ENCODE results near the gene DIDO1.

DIDO1 gene

DNA sequence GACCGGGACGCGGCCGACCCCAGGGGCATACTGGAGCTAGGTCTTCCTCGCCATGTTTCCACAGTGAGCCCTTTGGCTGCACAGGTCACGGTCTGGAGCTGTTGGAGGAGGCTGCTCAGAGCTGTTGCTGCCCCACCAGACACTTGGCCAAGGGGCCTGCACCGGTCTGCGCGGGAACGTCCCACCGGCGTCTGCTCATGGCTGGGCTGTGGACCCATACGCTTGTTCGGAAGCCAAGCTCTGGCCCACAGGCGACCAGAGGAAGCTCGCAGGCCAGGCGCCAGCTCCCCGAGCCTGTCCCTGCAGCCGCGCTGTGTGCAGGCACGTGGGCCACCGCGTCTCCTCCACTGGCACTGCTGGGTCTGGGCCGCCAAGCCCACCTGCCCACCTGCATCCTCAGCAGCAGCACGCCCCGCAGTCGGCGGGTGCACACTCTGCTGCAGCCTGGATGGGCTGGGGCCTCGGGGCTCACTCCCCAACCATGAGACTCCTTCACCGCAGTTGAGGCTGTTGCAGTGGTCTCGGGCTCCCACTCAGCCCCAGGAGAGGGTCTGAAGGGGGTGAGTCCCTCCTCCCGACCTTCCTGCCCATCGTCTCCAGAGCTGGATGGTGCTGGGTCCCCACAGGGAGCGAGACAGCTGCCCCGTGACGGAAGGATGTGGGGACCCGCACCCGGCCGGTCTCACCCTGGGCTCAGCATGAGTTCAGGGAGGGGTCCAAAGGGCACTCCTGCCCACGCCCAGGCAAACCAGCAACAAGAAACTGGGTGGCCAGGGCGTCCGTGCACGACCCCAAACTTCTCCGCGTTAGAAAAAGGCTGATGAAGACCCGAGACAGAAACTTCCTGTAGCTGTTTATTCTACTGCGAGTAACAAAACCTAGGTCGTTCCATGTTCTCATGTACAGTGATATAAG lies 49.1 kb downstream of the DIDO1 start:
- peak overlapping the region; percentile 6 for H4K12ac ChIP-seq (ENCODE audit: low read depth, low read length)
- no peaks in the 10 kb centered on the region for H3K79me1 ChIP-seq (ENCODE audit: low read length)
- no peak overlapping the region for H3K4me2 ChIP-seq (ENCODE audit: low read length)
- H4K8ac ChIP-seq (ENCODE audit: low read depth, low read length), result no peak overlapping the region
- H3K9ac ChIP-seq (ENCODE audit: low read length), result no peak overlapping the region
- peaks cover 2% of the 10 kb centered on the region for H3K9me3 ChIP-seq (ENCODE audit: insufficient read depth, low read depth, low read length)
- H4K91ac ChIP-seq (ENCODE audit: low read depth, low read length), result no peak overlapping the region
- peaks cover 35 to 36% of the 10 kb centered on the region in 2 experiments for H3K36me3 ChIP-seq (ENCODE audit: control insufficient read depth in 1 of 2, insufficient read depth in 2 of 2, low read length in 2 of 2)
- no peak overlapping the region for H3K4ac ChIP-seq (ENCODE audit: low read depth, low read length)
- no CpG with 5 or more reads among the region's 48 CpGs for WGBS (ENCODE audit: extremely low coverage, insufficient coverage, insufficient read length)
- H2AFZ ChIP-seq (ENCODE audit: insufficient read depth, low read length, poor library complexity), result no peak overlapping the region
- no peak overlapping the region for H2BK120ac ChIP-seq (ENCODE audit: insufficient read depth, low read length, poor library complexity)
- H3K4me1 ChIP-seq (ENCODE audit: control insufficient read depth in 1 of 2, insufficient read depth in 2 of 2, low read length in 2 of 2), result peaks cover 4 to 7% of the 10 kb centered on the region in 2 experiments
- no peak overlapping the region for H3K23ac ChIP-seq (ENCODE audit: low read length)
- no peak overlapping the region for H2BK5ac ChIP-seq (ENCODE audit: low read depth, low read length, poor library complexity)
- H3K27me3 ChIP-seq (ENCODE audit: insufficient read depth, low read length), result no peaks in the 10 kb centered on the region
- no peak overlapping the region for H3K14ac ChIP-seq (ENCODE audit: low read length)
- H3K18ac ChIP-seq (ENCODE audit: low read length), result no peak overlapping the region
- H3K4me3 ChIP-seq (ENCODE audit: low read depth, low read length), result no peak overlapping the region
- no peak overlapping the region for H3K27ac ChIP-seq (ENCODE audit: low read depth, low read length)
- H2BK12ac ChIP-seq (ENCODE audit: low read length), result no peak overlapping the region
- DNase-seq, result no peak
- H2AK5ac ChIP-seq (ENCODE audit: low read length), result no peak overlapping the region
- no peaks in the 10 kb centered on the region for H3K79me2 ChIP-seq (ENCODE audit: control insufficient read depth, insufficient read depth, low read length, poor library complexity)

GRCh38 chr20:62876501-62876901 lies 49.8 kb downstream of the DIDO1 start:
- no CpG with 5 or more reads among the region's 13 CpGs for WGBS (ENCODE audit: extremely low coverage, insufficient coverage, insufficient read length)
- peaks cover 2% of the 10 kb centered on the region for H3K9me3 ChIP-seq (ENCODE audit: insufficient read depth, low read depth, low read length)
- H3K4me2 ChIP-seq (ENCODE audit: low read length), result no peak overlapping the region
- no peaks in the 10 kb centered on the region for H3K79me2 ChIP-seq (ENCODE audit: control insufficient read depth, insufficient read depth, low read length, poor library complexity)
- H3K14ac ChIP-seq (ENCODE audit: low read length), result no peak overlapping the region
- H4K91ac ChIP-seq (ENCODE audit: low read depth, low read length), result no peak overlapping the region
- H4K12ac ChIP-seq (ENCODE audit: low read depth, low read length), result no peak overlapping the region
- no peak overlapping the region for H2AK5ac ChIP-seq (ENCODE audit: low read length)
- H3K4me3 ChIP-seq (ENCODE audit: low read depth, low read length), result no peak overlapping the region
- H3K18ac ChIP-seq (ENCODE audit: low read length), result no peak overlapping the region
- no peak overlapping the region for H4K8ac ChIP-seq (ENCODE audit: low read depth, low read length)
- no peak overlapping the region for H3K27ac ChIP-seq (ENCODE audit: low read depth, low read length)
- no peaks in the 10 kb centered on the region for H3K79me1 ChIP-seq (ENCODE audit: low read length)
- no peak for DNase-seq
- no peak overlapping the region for H3K4ac ChIP-seq (ENCODE audit: low read depth, low read length)
- peaks cover 29 to 30% of the 10 kb centered on the region in 2 experiments for H3K36me3 ChIP-seq (ENCODE audit: control insufficient read depth in 1 of 2, insufficient read depth in 2 of 2, low read length in 2 of 2)
- no peak overlapping the region for H3K9ac ChIP-seq (ENCODE audit: low read length)
- no peak overlapping the region for H2BK12ac ChIP-seq (ENCODE audit: low read length)
- no peak overlapping the region for H3K23ac ChIP-seq (ENCODE audit: low read length)
- H3K4me1 ChIP-seq (ENCODE audit: control insufficient read depth in 1 of 2, insufficient read depth in 2 of 2, low read length in 2 of 2), result peaks cover 4 to 7% of the 10 kb centered on the region in 2 experiments
- H2BK5ac ChIP-seq (ENCODE audit: low read depth, low read length, poor library complexity), result no peak overlapping the region
- H2AFZ ChIP-seq (ENCODE audit: insufficient read depth, low read length, poor library complexity), result no peak overlapping the region
- no peak overlapping the region for H2BK120ac ChIP-seq (ENCODE audit: insufficient read depth, low read length, poor library complexity)
- no peaks in the 10 kb centered on the region for H3K27me3 ChIP-seq (ENCODE audit: insufficient read depth, low read length)

GRCh38 chr20:62875419-62876361 lies 50.6 kb downstream of the DIDO1 start:
- WGBS (ENCODE audit: extremely low coverage, insufficient coverage, insufficient read length), result no CpG with 5 or more reads among the region's 34 CpGs
- H2AFZ ChIP-seq (ENCODE audit: insufficient read depth, low read length, poor library complexity), result no peak overlapping the region
- H3K36me3 ChIP-seq (ENCODE audit: control insufficient read depth in 1 of 2, insufficient read depth in 2 of 2, low read length in 2 of 2), result peaks cover 21% of the 10 kb centered on the region in 2 experiments

GRCh38 chr20:62874964-62875344 lies 51.4 kb downstream of the DIDO1 start:
- Histone ChIP-seq H2BK120ac (ENCODE audit: insufficient read depth, low read length, poor library complexity) (no peak overlapping the region), H3K4me2 (ENCODE audit: low read length) (no peak overlapping the region), H3K23ac (ENCODE audit: low read length) (no peak overlapping the region), H4K12ac (ENCODE audit: low read depth, low read length) (no peak overlapping the region), H2AK5ac (ENCODE audit: low read length) (no peak overlapping the region), H4K91ac (ENCODE audit: low read depth, low read length) (no peak overlapping the region), H3K4me1 (ENCODE audit: control insufficient read depth in 1 of 2, insufficient read depth in 2 of 2, low read length in 2 of 2) (peaks cover 4 to 7% of the 10 kb centered on the region in 2 experiments), H3K4ac (ENCODE audit: low read depth, low read length) (no peak overlapping the region), H3K9ac (ENCODE audit: low read length) (no peak overlapping the region), H4K8ac (ENCODE audit: low read depth, low read length) (peak overlapping the region; percentile 50), H3K14ac (ENCODE audit: low read length) (no peak overlapping the region), H3K9me3 (ENCODE audit: insufficient read depth, low read depth, low read length) (no peaks in the 10 kb centered on the region), H3K79me2 (ENCODE audit: control insufficient read depth, insufficient read depth, low read length, poor library complexity) (no peaks in the 10 kb centered on the region), H2BK5ac (ENCODE audit: low read depth, low read length, poor library complexity) (no peak overlapping the region), H3K27ac (ENCODE audit: low read depth, low read length) (no peak overlapping the region), H3K36me3 (ENCODE audit: control insufficient read depth in 1 of 2, insufficient read depth in 2 of 2, low read length in 2 of 2) (peaks cover 13 to 14% of the 10 kb centered on the region in 2 experiments), H2AFZ (ENCODE audit: insufficient read depth, low read length, poor library complexity) (no peak overlapping the region), H2BK12ac (ENCODE audit: low read length) (peak overlapping the region; percentile 13), H3K79me1 (ENCODE audit: low read length) (no peaks in the 10 kb centered on the region), H3K4me3 (ENCODE audit: low read depth, low read length) (no peak overlapping the region), H3K18ac (ENCODE audit: low read length) (no peak overlapping the region), H3K27me3 (ENCODE audit: insufficient read depth, low read length) (no peaks in the 10 kb centered on the region)
- DNase-seq, result no peak
- WGBS (ENCODE audit: extremely low coverage, insufficient coverage, insufficient read length), result no CpG with 5 or more reads among the region's 14 CpGs

More at GRCh38 chr20:62875419-62876361, 50.6 kb downstream of the DIDO1 start:
- Histone ChIP-seq H3K79me2 (ENCODE audit: control insufficient read depth, insufficient read depth, low read length, poor library complexity) (no peaks in the 10 kb centered on the region), H2AK5ac (ENCODE audit: low read length) (no peak overlapping the region), H3K4me1 (ENCODE audit: control insufficient read depth in 1 of 2, insufficient read depth in 2 of 2, low read length in 2 of 2) (peaks cover 4 to 7% of the 10 kb centered on the region in 2 experiments), H4K8ac (ENCODE audit: low read depth, low read length) (no peak overlapping the region), H3K4ac (ENCODE audit: low read depth, low read length) (no peak overlapping the region), H3K27ac (ENCODE audit: low read depth, low read length) (no peak overlapping the region), H3K18ac (ENCODE audit: low read length) (no peak overlapping the region), H3K9ac (ENCODE audit: low read length) (no peak overlapping the region), H3K4me2 (ENCODE audit: low read length) (no peak overlapping the region), H3K27me3 (ENCODE audit: insufficient read depth, low read length) (no peaks in the 10 kb centered on the region), H3K23ac (ENCODE audit: low read length) (no peak overlapping the region), H3K9me3 (ENCODE audit: insufficient read depth, low read depth, low read length) (no peaks in the 10 kb centered on the region), H3K79me1 (ENCODE audit: low read length) (no peaks in the 10 kb centered on the region), H2BK12ac (ENCODE audit: low read length) (no peak overlapping the region), H2BK120ac (ENCODE audit: insufficient read depth, low read length, poor library complexity) (no peak overlapping the region), H4K12ac (ENCODE audit: low read depth, low read length) (no peak overlapping the region), H3K4me3 (ENCODE audit: low read depth, low read length) (no peak overlapping the region), H3K14ac (ENCODE audit: low read length) (no peak overlapping the region), H2BK5ac (ENCODE audit: low read depth, low read length, poor library complexity) (no peak overlapping the region), H4K91ac (ENCODE audit: low read depth, low read length) (no peak overlapping the region)
- DNase-seq, result peak; percentile 91 to 96
